DMS153 treated with DMSO at 0.1 percent for 48 hours (cell line): ENCODE measurements around the gene PHLPP1.

Experiments used
- DNase-seq: peaks from one replicate; lab custom pipeline; 2025; ENCODE audit not compliant: unreplicated experiment; lab: John Stamatoyannopoulos, UW

PHLPP1 gene

GRCh38 chr18:62771494-62772270, 56.3 kb downstream of the PHLPP1 start:
- no peak for DNase-seq

DNA sequence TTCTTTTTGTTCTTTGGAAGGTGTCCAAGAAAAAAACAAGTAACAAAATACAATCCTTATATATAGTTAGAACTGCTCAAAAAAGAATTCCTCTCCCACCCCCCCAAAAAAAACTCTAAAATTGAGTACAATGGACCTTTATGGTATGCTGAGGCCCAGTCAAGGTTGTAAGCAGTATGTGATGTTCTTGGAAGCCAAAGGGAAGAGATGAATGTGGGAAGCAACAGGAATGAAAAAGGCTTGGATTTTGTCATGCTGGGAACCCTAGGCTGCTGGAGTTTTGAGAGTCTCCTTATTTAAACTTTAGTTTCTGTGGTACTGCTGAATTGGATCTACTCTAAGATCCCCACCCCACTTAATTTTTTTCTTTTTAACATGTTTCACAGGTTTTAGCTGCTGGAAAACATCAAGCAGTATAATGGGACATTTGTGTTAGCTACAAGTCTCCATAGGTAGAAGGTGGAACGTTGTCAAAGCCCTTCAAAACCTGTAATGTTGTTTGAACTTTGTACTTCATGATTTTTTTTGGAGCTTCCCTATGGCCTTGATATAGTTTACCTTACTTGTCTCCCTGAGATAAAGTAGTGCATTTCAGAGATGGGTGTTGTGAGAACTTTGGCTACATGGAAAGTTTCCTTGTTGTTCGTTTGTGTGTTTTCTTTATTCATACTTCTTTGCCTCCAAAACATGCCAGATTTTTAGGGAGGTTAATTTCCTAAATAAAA, 57.7 kb downstream of the PHLPP1 start:
- no peak for DNase-seq

DNA sequence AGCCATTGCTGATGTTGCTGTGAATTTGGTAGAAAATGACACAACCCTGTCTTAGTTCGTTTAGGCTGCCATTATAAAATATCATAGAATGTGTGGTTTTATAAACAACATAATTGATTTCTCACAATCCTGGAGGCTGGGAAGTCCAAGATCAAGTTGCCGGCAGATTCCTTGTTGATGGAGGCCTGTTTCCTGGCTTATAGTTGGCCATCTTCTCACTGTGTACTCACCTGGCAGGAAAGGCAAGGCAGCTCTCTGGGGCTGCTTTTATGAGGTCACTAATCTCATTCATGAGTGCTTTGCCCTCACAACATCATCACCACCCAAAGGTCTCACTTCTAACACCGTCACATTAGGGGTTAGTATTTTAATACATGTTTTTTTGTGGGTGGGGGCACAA, 58.4 kb downstream of the PHLPP1 start:
- DNase-seq, result no peak

DNA sequence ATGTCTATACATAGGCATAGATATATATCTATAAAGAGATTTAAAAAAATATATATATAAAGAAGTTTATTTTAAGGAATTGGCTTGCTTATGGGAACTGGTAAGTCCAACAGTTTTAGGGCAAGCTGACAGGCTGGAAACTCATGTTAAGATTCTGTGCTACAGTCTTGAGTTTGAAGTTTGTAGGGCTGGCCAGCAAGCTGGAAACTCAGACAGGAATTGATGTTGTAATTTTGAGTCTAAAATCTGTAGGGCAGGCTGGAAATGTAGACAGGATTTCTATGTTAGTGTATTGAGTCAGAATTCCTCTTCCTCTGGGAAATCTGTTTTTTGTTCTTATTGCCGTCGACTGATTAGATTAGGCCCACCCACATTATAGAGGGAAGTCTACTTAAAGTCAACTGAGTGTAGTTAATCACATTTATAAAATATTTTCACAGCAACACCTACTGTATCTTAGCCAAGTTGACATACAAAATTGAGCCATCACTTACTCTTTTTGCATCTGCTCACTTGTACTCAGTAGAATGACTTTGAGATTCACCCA, 60.8 kb downstream of the PHLPP1 start:
- no peak for DNase-seq

DNA sequence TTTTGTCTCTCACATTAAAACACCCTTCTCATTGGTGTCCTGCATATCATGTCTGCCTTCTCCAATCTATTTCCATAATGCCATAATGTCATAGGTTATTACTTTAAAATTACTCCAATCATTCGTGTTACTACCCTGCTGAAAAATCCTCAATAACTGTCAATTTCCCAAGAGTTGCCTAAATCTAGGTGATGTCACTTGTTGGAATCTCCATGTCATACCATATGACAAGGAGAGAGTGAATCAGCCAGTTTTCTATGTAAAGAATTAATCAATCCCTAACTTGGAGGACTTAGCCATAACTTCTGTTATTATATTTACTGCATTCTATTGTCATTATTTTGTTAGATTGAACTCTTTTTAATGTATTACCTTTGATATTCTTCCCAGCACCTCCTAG, 62.5 kb downstream of the PHLPP1 start:
- DNase-seq, result no peak

DNA sequence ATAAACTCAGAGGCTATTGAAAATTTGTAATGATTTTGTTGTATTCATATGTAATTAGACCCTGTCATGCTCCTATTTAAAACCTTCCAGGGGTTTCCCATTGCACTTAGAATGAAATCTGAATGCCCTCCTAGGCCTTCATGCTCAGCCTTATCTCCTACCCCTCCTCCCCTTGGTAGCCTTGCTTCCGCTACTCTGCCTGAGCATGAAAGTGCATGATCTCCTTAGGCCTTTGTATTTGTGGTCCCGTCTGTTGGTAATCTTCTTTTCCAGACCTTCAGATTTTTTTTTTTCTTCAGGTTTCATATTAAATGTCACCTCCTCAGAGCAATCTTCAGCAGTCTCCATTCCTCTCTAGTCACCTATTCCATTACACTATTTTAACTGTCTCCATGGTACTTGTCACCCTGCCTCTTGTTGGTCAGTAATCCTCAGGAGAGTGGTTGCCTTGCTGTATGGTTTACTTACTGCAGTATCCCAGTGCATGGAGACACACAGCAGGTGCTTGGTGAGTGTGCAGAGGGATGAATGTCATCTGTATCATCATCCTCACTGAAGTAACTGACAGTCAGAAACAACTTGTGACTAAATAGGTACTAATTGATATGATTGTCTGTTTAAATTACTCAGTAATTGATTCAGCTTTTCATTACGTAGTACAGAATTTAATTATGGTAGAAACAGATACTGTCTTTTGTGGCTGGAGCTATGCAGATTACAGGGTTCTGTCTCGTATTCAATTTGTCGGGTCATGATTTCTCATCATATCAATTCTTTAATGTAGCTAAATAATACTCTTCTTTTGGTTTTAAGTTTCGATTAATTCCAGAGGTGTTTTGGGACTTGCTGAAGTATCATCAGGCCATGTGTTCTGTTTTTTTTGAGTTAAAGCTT, 63.9 kb downstream of the PHLPP1 start:
- DNase-seq, result no peak

GRCh38 chr18:62781262-62781661, 65.9 kb downstream of the PHLPP1 start:
- no peak for DNase-seq

- no peak for DNase-seq
Measured at GRCh38 chr18:62781893-62782292, 66.6 kb downstream of the PHLPP1 start.

DNA sequence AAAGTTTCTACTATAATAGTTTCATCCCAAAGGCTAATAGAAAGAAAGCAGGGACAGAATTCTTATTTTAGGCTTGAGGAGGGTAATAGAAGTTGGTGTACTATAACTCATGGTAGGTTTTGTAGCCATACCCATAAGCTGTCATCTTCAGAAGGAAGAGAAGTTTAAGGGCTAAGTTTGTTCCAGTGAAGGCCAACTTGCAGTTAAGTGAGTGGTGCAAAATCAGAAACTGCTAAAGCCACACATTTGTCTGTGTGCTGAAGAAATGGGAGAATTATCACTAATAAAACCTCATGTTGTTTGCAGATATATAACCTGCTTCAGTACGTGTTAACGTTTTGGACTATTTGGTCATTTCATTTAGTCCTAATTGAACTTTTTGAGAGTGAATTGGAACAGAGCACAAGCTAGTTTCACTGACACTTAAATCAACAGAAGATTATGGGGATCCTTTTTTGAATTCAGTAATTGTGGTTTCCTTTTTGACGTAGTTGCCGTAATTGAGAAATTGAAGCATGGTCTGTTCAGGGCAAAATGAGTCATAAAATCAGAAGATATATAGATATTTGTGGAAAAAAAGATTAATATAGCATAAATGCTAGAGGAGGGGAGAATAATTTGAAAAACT, 69.1 kb downstream of the PHLPP1 start:
- DNase-seq, result no peak

DNA sequence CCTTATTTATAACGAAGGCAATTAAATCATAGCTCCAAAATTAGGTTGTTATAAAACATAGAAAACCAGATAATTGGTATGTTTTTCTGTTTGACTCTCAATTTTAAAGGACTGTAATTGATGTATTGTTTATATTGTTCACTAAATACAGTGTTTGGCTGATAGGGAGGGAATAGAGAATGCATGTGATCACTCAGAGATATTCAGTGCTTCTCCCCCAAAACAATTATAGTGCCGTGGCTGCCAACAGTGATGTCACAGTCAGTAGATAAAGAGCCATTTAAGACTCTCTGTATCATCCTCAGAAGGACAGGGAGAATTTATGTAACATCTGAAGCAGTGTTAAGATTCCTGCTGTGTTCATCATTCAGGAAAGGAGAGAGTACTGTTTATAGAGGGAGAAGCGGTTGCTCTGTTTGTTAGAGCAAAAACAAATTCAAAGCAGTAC, 69.6 kb downstream of the PHLPP1 start:
- no peak for DNase-seq

DNA sequence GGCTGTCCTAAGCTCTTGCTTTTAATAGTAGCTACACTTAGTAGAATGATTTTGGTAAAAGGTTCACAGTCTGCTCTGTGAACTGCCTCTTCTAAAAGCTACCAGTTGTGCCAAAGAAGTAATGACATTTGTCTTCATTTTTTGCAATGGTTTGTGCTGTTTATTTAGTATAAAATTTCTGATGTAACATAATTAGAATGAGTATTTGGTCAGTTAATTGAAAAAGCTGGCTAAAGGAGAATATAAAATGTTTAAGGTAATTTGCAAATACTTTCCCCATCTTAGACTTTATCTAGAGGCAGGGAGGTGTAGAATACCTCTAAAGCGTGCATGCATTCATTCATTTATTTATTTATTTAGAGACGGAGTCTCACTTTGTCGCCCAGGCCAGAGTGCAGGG, 71.3 kb downstream of the PHLPP1 start:
- no peak for DNase-seq

DNA sequence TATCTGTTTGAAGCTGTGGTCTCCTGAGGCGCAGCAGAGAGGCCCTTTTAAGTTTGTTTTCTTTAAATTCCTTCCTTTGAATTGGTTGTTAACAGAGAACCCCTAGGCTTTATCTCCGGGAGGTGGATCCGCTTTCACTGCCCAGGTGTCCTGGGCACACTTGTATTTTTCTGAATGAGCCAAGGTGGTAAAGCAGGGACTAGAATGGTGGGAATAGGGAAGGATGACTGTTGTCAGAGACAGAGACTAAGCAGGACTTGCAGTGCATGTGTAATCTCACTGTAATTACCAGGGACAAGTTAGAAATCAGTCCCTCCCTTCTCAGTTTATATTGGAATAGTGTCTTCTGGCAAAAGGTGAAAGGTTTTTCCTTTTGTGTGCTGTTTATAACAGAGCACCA, 72.8 kb downstream of the PHLPP1 start:
- peak; percentile 19 for DNase-seq

- DNase-seq, result peak; percentile 84
Measured at GRCh38 chr18:62788876-62789275, 73.5 kb downstream of the PHLPP1 start.

GRCh38 chr18:62790871-62791772, 75.8 kb downstream of the PHLPP1 start:
- DNase-seq, result peak; percentile 43

DNA sequence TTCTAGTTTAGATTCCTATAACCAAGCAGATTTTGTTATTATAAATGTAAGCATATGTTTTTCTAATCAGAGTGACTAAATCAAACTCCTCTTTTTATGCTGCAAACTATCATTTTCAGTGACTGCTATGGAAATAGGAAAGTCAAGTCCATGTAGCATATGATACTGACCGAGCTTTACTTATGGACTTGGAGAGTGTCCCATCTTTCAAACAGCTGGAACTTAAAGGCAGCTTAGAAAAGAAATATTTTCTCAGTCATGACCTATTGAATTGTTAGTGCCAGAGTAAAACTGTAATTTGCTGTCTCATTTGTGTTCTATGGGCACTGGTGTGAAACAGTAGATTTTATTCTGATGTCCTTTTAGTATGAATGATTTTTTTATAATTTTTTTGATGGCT, 76.7 kb downstream of the PHLPP1 start:
- DNase-seq, result no peak

DNA sequence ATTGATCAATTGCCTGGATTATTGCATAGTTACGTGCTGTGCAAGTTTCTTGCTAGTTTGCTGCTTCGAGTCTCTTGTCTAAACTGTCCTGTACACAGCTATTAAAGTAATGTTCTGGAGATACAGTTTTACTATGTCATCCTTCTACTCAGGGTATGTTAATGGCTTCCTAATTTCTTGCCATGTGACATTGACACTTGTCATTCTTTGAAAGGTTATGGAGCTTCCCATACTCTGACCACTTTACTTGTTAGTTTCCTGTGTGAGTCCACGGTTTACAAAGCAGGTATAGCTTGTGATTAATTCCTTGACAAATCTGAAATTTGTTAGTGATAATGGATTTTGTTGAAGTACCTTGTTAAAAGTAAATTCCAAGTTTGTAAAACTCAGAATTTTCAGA, 80.5 kb downstream of the PHLPP1 start:
- no peak for DNase-seq

- DNase-seq, result no peak
Measured at GRCh38 chr18:62796216-62796621, 80.9 kb downstream of the PHLPP1 start.

DNA sequence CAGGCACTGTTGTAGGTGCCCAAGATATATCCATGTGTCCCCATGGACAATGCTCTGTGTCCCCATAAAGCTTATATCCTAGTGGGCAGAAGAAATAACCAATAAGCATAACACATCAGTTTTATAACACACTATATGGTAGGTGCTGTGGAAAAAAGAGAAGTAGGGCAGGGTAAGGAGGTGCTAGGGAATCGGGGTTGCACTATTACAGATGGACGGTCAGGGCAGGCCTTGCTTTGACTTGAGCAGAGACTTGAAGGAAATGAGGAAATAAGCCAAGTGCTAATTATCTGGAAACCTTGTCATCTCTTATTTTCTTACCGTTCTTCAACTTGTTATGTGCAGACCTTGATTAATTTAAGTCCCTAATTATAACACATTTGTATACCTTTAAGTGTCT, 82.0 kb downstream of the PHLPP1 start:
- no peak for DNase-seq

GRCh38 chr18:62799977-62800376, 84.6 kb downstream of the PHLPP1 start:
- DNase-seq, result no peak

GRCh38 chr18:62802523-62802922, 87.2 kb downstream of the PHLPP1 start:
- no peak for DNase-seq
